HT-29 (cell line): ENCODE results near the gene GFM2. TPM values are rescaled to one million over a fixed set of nuclear protein-coding genes. Genes with fewer than 3 reads are reported as not detected.
"Not testable (repeated sequence)": the region's sequence is repeated elsewhere in the genome, so short reads cannot be mapped to it uniquely, and the experiment has no call there.

ENCODE experiments used
- DNase-seq: peaks from one replicate; pipeline ENCODE4 v3.0.0-alpha.2; 2015; ENCODE audit warnings: low spot score
- small RNA-seq: library from RNA; depleted of rRNA; stranded (forward); fragments of <200 nt; gene quantifications from one replicate; pipeline ENCODE3, GENCODE V24; 2014
- total RNA-seq: library from RNA; depleted of rRNA; stranded (reverse); fragments of >200 nt; shearing (Covaris generic); gene quantifications from 2 replicates; pipeline ENCODE4 v1.2.3, GENCODE V29; 2014; rRNA removed

GFM2 gene
- total RNA-seq, 1 experiment from 2014 or later = 21.6 TPM

DNA sequence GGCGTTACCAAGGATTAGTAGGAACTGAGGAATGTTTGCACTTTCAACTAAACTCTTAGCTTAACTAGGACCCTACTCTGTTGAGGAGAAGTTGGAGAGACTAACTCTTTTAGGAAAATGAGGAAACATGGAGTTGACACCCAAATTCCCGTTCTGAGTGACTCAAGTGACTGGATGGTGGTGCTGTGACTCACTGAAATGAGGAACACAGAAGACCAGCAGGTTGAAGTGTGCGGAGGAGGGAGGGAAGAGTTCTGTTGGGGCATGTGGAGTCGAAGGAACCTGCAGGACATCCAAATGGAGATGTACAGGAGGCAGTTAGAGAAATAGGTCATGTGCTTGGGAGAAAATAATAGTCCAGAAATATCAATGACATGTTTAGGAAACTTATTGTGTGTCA, 73.7 kb downstream of the GFM2 start:
- no peak for DNase-seq

DNA sequence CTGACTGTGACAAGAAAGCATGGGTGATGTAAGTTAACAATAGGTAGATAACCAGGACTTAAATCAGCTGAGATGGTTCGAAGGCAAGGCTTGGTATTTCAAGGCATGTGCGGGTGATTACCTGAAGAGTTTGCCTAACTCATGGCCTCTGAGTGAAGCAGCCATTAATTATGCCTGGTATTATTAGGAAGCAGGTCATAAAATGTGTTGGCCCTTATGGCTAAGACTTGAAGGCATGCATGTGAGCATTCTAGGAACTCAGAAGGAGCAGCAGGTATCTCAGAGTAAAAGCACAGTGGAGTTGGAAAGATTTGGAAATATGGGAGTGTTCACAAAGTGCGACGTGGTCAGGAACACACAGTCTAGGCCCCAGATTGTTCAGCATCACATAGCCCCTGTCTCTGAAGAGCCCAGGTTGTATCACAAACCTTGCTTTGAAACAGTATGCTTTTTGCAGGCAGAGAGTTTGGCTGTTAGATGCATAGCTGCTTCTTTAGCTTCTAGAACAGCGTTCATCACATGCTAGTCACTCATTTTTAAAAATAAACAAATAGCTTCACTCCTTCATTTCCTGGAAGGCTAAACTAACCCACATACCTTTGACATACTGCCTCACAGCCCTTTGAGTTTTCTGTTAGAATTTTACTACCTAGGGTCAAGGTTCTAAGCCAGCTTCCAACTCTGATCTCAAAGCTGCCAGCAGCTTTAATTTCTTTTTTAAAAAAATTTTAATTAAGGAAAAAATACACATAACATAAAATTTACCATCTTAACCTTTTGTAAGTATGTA, 79.8 kb downstream of the GFM2 start:
- no peak for DNase-seq

DNA sequence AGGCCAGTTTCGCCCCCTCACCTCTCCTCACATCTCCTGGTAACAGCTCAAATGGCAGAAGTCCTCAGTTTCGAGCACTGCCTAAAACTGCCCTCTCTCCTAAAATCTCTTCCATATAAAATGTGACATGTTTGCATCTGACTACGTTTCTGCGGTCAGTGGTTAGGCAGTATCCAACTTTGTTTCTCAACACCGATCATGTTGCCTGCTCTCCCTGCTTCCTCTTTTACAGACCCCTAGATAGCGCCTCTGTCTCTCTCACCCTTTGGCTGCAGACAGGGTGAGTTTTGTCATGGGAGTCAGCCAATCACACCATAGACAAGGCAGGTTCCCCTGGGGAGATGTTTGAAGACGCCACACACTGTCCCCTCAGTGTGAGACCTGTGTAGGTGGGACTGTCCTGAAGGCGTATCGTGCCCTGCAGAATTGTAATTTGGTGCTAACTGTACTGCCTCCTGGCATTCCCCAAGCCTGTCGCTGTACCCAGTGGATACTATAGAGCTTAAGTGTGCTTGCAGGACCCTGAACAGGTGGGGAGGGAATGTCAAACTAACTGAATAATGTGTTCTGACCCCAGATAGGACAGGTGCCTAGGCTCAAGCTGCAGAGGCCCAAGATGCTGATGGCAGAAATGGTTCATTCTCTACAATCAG, 80.8 kb downstream of the GFM2 start:
- DNase-seq = peak; percentile 8

DNA sequence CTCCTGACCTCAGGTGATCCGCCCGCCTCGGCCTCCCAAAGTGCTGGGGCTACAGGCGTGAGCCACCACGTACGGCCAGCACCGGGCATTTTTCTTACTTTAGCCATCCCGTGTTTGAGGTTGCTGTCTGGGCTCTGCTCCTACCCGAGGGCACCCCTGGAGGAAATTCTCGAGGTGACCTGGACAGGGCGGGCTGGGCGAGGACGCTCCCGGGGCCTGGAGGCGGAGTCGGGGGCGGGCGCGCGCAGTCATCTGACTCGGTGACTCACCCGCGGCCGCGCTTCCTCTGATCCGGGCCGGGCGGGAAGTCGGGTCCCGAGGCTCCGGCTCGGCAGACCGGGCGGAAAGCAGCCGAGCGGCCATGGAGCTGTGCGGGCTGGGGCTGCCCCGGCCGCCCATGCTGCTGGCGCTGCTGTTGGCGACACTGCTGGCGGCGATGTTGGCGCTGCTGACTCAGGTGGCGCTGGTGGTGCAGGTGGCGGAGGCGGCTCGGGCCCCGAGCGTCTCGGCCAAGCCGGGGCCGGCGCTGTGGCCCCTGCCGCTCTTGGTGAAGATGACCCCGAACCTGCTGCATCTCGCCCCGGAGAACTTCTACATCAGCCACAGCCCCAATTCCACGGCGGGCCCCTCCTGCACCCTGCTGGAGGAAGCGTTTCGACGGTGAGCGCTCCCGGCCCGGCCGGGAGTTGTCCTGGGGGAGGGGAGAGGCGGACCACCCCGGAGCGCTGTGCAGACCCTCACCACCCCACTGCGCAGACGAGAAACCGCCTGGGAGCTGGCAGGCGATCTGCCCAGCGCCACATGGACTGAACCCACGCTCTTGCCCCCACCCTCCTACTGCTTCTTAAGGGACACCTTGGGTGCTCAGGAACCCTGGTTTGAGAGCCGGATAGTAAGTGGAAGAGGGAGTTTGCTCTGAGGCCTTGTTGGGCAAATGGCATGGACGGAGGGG, 81.7 kb downstream of the GFM2 start, which contains the start of gene HEXB:
Gene HEXB (plus strand): TSS at position 334 of the 952 bp plus-strand sequence. CDS start 28 bp downstream, at position 362.
- DNase-seq = peak; percentile 92

DNA sequence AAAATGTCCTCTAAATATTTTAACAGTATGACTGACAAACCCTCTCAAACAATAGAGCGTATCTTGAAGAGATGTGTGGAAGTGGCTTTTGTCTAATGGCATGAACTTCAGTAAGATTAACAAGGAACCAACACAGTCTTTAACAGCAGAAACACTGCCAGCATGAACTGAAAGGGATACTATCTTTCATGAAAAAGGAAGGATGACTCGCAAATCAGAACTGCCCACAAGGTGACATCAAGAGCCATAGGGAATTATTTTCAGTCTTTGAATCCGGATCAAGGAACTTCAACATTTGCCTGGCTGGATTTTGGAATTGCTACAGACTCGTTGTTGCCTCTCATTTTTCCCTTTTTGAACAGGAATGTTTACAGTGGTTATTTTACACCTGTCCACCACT, 87.0 kb downstream of the GFM2 start:
- no peak for DNase-seq

DNA sequence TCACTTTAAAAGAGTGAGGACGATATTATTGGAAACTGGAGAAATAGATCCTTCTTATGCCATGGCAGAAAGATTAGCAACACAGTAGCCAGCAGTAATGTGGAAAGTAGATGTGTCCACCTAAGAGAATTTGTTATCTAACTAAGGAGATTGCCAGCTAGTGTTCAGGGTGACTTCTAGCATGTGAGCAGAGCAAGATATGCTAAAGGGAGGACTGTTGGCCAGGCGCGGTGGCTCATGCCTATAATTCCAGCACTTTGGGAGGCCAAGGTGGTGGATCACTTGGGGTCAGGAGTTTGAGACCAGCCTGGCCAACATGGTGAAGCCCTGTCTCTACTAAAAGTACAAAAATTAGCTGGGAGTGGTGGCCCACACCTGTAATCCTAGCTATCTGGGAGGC, 87.6 kb downstream of the GFM2 start:
- DNase-seq = not testable (repeated sequence)

DNA sequence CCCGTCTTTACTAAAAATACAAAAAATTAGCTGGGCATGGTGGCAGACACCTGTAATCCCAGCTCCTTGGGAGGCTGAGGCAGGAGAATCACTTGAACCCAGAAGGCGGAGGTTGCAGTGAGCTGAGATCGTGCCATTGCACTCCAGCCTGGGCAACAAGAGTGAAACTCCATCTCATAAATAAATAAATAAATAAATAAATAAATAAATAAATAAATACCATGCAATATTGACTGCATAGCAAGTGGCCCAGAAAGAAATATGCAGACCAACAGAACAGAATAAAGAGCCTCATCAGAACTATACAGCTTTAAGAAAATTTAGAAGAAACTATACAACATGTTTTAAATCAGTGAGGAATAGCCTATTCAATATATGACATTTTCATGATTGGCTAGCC, 88.8 kb downstream of the GFM2 start:
- DNase-seq = not testable (repeated sequence)

DNA sequence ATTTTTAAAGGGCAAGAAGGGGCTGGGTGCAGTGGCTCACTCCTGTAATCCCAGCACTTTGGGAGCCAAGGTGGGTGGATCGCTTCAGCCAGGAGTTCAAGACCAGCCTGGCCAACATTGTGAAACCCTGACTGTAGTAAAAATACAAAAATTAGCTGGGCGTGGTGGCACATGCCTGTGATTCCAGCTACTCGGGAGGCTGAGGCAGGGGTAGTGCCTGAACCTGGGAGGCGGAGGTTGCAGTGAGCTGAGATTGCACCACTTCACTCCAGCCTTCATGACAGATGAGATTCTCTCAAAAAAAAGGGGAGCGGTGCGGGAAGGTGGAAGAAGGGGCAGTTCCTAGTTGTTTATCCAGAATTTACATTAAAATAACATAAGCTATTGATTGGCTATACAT, 90.5 kb downstream of the GFM2 start:
- not testable (repeated sequence) for DNase-seq

DNA sequence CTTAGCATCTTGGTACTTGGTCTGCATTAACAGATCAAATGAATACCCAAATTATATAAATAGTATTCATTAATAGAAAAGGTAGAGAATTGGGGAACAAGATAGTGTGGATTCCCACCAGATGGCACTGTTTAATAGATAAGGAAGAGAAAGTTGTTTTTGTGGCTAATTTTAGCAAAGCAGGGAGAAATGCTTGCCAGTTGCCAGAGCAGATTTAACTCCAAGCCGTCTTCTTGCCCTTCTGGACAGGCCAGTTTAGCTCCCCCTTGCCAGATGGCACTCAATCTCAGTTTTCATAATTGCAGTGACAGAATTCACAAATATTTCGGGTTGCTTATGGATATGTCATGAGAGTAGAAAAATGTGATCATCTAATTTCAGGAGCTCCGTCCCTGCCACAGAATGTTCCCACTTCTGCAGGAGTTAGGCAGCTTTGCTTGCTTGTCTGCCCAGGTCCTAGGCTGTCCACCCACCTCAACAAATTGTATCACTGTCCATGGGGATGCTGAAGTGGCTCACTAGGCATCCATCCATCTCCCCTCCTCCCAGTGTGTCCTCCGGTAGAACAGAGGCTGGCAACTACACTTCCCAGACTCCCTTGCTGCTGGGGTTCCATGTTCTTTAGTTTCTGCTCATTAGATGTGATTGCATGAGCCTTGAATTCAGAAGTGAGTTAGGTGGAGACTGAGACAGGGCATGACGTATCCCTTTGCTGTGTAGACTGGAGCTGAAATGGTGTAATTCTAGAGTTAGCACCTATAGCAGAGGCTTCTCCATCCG, 93.7 kb downstream of the GFM2 start:
- peak; percentile 56 for DNase-seq

DNA sequence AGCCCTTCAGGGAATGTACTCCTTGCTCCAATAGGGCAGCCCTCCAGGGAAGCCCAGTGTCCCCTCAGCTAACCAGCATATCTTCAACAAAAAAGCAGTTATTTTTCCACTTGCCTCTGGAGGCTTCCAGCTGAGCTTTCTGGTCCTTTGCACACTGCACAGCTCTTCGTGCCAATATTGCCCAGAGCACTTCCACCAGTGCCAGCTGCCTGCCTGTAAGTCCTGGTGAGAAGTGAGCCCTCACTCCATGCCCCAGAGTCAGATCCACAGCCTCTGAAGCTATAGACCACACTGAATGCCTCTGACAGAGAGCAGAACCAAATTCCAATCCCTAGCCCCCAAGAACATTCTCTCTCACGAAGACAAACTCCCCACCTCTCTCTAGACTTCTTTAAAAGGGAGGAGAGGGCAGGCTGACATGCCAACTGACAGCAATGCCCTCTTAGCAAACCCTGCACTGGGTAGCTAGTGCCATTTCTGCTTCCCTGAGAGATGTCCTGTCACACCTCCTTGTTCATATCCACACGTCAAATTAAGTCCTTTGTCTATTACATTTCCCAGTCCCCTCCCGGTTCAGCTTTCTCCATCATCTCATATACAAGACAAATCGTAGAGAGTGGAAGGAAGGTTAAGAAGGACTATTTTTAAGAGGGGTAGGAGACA, 94.6 kb downstream of the GFM2 start:
- no peak for DNase-seq

Small RNAs within 50 kb of the gene (small RNA-seq; reads per million reads assigned to genes)
- gene RNU6-658P = not detected

Other genes starting within 250 kb of the GFM2 start
- 397 and 427 TPM in 2 replicates for gene ENC1, start 126.4 kb downstream of the GFM2 start, total RNA-seq
- 224 and 238 TPM in 2 replicates for gene HEXB, start 81.9 kb downstream of the GFM2 start, total RNA-seq
- gene NSA2, start 132 bp upstream of the GFM2 start, total RNA-seq = 31.4 and 48.1 TPM in 2 replicates
- gene FAM169A, start 99.3 kb upstream of the GFM2 start, total RNA-seq = 0.23 and 0.33 TPM in 2 replicates